ENCODE data around the gene APLP2. TPM values are rescaled to one million over a fixed set of nuclear protein-coding genes. Genes with fewer than 3 reads are reported as not detected.
A peak's percentile ranks its signal among the peaks of the same experiment; 100 is the strongest.

The APLP2 gene
- total RNA-seq, 1 donor from 2014 or later, result 120 TPM

DNA sequence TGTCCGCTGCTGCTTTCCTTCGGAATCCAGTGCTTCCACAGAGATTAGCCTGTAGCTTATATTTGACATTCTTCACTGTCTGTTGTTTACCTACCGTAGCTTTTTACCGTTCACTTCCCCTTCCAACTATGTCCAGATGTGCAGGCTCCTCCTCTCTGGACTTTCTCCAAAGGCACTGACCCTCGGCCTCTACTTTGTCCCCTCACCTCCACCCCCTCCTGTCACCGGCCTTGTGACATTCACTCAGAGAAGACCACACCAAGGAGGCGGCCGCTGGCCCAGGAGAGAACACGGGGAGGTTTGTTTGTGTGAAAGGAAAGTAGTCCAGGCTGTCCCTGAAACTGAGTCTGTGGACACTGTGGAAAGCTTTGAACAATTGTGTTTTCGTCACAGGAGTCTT, 74.4 kb downstream of the APLP2 start:
- no peak for DNase-seq (ENCODE audit: low read depth)

DNA sequence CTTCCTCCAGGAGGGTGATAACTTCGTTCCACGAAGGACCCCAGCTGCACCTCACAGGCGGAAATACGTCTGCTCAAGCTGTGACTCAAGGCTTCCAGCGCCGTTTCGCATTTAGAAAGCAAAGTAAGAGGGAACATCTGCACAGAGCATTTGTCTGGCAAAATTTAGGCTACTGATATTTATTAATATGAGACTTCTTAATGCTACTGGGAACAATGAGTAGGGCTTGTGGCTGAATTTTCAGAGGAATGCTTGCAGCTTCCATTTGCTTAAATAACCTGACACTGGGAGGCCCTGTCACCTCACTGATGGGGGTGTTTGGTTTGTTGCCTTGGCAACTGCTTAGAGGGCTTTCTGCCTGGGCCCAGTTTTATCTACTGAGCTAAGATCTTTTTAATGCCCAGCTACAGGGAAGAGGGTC, 75.2 kb downstream of the APLP2 start:
- DNase-seq (ENCODE audit: low read depth), result no peak

DNA sequence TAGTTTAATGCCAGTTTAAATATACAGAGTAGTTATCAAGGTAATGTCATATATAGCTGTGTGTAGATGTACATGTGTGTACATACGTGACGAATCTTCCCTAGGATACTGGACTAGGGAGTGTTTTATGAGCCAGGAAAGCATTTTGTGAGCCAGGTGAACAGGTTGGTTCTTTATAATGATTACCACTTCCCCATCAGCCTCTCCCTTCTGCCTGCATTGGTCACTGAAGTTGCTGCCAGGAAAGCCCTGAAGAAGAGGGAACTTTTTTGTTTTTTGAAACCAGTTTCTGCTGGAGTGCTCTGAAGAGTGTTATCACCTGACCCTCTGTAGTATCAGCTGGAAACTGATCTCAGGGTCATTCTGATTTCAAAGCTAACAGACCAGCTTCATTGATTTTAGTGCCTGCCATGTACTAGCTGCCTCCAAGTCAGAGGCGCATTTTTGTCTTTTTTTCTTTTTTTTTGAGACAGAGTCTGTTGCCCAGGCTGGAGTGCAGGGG, 75.7 kb downstream of the APLP2 start:
- DNase-seq (ENCODE audit: low read depth), result no peak

DNA sequence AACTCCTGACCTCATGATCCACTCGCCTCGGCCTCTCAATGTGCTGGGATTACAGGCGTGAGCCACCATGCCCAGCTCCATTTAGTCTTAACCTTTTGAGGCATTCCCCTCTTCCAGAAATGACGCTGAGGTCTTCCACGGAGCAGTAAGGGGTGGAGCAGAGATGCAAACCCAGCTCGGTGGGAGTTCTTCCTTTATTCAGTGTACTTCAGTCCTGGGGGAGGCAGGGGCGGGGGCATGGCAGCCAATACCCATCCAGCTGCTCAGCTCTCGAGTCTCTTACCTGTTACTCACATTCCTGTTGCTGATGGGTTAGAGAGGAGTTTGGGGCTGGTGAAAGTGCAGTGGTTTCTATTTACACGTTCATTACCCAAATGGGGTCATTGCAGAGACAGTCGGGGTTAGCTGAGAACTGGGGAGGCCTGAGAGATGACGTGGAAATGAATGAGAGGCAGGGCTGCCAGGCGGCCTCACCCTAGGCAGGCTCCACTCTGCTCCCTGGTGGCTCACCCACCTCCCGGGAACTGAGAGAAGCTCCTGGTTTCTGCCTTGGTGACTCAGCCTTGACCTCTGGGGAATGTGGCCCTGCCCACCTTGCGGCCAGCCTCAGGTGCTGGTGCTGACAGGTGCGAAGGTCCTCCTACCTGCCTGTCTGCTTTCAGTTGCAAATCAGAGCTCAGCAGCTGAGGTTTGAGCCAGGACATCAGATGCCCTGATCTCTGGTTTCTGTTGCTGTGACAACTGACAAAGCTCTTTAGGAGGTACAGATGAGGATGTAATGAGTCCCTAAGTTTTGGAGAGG, 76.5 kb downstream of the APLP2 start:
- DNase-seq (ENCODE audit: low read depth), result peak; percentile 21

DNA sequence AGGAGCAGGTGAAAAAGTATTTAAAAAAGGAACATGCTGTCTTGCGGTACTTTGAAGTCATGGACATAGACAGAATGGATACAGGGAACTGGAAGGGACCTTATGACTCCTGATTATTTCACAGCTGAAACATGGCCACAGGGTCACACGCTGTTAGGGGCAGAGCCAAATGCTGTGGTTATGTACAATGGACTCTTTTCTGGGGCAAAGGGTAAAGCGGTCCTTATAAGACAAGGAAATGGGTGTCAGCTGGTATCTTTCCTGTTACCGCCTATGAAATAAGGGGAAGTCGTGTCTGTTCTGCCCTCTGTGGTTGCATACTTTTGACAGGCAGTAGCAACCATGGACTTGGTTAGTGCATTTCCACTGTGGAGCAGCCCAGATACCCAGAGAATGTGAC, 77.1 kb downstream of the APLP2 start:
- DNase-seq (ENCODE audit: low read depth), result peak; percentile 20

DNA sequence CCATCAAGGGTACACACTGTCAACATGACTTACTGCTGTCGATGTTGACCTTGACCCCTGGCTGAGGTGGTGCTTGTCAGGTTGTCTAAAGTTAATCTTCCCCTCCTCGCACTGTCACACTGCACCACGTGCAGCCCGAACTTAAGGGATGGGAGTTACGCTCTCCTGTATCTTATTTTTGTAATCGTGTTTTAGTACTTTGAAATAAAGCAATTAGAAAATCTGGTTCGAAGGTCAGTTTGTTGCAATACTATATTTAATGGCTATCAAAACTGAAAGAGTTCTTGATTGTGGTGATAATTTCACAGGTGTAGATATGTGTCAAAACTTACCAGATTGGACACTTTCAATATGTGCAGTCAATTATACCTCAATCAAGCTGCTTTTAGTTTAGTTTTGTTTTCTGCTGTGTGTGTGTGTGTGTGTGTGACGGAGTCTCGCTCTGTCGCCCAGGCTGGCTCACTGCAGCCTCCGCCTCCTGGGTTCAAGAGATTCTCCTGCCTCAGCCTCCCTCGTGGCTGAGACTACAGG, 79.2 kb downstream of the APLP2 start:
- DNase-seq (ENCODE audit: low read depth), result no peak

DNA sequence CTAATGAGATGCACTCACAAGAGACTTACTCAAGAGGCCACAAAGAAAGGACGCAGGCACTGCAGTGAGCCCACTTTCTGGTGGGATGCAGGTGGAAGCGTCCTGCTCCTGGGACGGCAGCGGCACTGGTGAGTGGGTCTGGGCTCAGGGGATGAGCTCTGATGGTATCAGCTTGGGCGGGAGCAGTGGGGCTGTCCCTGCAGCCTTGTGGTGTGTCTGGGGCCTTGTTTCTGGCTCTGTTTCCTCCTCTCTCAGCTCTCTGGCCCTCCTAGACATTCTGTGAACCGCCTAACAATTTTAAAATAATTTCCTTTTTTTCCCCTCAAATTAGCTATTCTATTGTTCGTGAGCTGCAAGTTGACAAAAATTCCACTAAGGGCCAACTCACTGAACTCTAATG, 81.1 kb downstream of the APLP2 start:
- DNase-seq (ENCODE audit: low read depth), result no peak

DNA sequence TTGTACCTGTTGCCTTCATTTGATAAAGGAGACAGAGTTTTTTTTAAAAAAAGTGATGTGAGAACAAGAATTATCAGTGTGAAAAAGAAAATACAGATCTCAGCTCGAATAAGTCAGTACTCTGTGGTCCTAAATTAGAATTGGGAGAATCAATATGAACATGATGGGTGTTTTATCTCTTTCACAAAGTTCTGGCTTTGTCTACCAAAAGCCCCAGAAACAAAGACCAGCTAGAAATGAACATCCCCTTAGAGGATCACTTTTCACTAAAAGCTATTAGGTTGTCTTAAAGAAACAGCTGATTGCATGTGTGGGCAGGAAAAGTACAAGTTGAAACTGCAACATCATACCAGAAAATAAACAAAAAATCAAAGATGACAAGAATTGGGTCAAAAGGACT, 81.5 kb downstream of the APLP2 start:
- no peak for DNase-seq (ENCODE audit: low read depth)

DNA sequence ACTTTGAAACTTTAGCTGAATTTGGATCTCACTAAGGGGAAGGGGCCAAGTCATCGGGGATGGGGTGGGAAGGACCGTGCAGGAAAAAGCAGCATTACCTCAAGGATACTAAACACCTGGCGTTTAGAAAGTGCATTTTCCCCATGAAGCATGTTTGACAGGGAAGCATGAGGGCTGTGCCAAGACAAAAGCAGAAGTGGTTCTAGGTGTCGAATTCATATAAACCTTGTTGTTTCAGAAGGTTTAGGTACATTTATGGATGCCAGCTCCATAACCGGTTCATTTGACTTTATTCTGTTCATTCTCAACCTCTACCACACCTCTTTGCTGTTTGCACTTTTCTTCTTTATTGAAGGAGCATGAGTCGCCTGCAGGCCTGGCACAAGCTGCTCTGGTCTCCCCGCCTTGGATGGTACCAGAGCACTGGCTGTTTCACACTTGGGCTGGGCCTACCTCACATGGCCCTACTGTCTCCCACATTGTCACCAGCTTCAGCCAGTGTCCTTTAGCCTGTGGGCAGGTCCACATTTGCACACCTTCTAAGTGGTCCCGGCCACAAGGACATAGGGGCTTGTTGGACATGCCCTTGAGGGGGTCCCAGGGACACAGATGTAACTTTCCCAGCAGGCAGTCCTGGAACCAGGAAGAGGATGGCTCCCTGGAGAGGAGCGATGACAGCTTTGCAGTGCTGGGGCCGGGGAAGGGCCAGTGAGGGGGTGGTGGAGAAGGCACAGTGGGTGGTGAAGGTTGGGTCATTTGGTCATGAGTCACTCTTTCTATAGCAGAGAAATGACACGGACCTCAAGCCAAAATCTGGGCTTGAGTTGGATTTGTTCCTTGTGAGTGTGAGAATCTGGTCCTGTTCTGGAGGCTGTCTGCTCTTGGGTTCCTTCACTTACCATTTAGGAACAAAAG, 86.7 kb downstream of the APLP2 start:
- no peak for DNase-seq (ENCODE audit: low read depth)

DNA sequence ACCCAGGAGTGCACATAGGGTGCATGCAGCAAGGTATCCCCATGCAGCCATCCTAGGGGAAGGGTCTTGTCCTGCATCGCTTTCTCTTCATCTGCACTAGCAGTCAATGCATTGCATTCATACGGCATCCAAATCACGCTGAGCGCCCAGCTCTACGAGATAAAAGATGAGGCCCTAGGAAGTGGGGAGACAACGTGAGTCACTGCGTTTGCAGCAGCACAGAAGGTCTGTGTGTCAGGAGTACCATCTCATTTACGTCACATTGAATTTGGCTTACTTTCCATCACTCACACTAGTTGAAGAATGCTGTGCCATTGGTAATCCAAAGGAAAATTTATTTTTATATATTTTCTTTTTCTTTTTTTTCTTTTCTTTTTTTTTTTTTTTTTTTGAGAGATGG, 87.4 kb downstream of the APLP2 start:
- DNase-seq (ENCODE audit: low read depth), result no peak

DNA sequence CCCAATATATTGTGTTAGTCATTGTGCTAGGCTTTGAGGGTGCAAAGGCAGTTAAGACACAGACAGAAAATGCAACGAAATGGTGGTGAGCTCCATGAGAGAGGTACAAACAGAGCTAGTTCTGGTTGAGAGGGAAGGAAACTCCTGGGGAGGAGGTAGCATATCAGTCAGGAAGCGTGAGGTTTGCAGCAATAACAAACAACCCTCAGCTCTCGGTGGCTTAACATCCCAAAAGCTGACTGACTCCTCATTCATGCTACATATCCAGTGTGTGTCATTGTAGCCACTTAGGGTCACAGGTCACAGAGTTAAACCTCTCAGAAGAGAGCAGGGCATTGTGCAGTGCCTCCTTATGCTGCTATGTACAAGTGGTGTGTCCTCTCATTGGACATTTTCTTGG, 88.1 kb downstream of the APLP2 start:
- DNase-seq (ENCODE audit: low read depth), result no peak

DNA sequence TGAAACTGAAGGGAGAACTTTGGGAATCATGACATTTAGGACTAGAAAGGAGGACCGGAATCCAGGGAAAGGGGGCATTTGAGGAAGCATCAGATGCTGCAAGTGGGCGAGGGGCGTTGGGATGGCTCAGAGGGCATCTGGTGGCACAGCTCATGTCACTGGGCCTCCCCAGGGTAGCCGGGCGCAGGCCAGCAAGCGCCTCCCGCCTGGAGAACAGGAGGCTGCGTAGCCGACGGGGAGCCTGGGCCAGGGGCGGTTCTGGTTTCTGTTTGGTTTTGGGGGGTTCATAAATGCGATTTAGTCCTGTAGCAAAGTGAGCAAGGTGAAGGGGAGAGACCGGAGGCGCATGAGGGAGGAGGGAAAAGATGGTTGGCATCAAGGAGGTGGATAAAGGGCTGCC, 89.4 kb downstream of the APLP2 start:
- DNase-seq (ENCODE audit: low read depth), result no peak

DNA sequence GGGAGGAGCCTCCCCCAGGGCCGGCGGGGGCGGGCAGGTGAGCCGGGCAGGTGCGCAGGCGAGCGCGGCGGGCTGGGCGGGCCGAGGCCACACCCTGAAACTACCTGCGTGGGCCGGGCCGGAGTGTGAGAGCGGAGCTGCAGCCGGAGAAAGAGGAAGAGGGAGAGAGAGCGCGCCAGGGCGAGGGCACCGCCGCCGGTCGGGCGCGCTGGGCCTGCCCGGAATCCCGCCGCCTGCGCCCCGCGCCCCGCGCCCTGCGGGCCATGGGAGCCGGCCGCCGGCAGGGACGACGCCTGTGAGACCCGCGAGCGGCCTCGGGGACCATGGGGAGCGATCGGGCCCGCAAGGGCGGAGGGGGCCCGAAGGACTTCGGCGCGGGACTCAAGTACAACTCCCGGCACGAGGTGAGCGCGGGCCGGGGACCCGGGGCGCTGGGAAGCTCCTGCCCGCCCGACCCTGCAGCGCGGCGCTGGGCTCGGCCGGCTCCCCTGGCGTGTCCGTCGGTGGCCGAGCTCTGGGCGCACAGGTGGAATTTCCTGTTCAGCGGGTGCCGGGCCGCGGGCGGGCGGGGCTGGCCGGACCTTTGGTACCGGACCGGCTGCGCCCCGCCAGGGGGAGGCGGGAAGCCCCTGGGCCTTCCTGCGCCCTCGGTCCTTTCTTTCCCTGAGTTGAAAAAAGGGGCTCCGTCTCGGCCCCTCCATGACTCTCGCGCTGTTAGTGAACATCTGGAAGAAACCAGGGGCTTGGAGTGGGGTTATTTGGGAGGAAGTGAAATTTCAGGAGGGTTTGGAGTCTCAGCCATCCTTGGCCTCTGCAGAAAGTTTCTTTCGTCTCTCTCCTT, 90.2 kb downstream of the APLP2 start, which contains the start of gene ST14:
Gene ST14, plus strand, starts transcription at position 126 of the 841 bp plus-strand sequence. Its CDS starts 198 bp downstream, at position 324.
- no peak for DNase-seq (ENCODE audit: low read depth)

DNA sequence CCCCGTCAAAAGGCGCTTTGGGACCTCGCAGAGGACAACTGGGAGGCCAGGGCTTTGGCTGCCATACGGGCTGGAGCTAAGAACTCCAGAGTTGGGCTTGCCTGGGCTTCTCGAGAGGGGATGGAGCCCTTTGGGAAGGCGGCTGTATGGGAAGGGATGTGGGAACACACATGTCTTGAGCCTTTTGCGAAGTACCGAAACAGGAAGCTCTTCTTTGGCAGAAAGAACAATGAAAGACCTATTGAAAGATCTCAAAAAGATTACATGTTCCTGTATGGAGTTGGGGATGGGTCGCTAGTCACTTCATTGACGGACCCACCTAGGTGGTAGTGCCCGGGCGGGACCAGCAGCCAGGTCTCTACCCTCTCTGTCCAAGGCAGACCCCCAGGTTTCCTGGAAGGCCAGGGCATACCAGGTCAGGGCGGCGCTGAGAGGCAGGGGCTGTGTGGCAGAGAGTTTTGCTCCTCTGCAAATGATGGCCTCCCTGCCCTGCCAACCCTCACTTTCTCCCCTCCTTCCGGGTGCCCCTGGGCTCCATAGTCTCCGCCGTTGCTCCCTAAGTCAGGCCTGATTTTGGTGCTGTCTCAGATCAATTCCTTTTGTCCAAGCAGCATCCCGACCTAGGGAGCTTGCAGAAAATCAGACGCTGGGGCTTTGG, 90.9 kb downstream of the APLP2 start:
- DNase-seq (ENCODE audit: low read depth), result no peak

DNA sequence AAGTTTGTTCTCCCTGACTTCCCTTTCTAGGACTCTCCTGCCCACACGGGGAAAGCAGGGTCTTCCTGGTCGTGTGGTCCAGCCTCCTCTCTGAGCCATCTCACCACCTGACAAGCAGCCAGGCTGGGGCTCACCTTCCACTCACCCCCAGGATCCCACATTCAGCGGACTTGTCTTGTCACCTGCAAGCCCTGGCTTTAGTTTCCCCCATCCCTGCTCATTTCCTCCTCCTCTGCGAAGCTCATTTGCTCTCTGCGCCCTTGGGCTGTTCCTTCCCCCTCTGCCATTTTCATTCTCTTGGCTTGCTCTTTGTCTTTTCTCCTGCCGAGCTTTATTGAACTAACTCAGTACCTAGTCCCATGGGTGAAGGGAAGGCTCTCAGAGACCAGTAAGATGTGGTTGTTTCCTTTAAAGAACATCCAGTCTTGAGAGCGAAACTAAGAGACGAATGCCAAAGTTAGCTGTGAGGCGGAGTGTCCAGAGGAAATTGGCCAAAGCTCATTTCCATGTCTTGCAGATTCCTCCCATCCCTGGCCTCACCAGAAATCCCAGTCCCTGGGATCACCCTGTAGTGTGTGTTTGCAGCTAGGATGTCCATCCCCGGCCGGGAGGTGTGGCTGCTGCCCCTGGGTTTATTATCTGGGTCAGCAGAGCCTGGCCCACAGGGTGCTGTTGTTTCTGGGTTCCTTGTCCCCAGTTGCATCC, 91.9 kb downstream of the APLP2 start:
- DNase-seq (ENCODE audit: low read depth), result no peak

DNA sequence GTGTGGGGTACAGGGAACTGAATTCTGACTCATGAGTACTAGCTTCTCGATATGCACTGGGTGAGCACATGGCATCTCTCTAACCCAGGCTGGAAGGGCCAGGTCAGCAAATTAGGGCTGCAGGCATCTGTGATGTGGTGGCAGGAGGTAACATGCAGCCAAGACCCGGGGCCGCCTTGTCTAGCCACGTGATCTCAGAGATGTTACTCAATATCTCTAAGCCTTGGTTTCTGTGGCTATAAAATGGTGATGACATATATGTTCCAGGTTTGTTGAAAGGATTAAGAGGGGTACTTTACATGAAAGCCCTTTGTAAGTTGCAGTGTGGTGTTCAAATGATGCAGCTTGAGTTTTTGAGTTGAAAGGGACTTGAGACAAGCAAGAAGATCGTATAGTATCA, 93.0 kb downstream of the APLP2 start:
- peak; percentile 24 for DNase-seq (ENCODE audit: low read depth)

DNA sequence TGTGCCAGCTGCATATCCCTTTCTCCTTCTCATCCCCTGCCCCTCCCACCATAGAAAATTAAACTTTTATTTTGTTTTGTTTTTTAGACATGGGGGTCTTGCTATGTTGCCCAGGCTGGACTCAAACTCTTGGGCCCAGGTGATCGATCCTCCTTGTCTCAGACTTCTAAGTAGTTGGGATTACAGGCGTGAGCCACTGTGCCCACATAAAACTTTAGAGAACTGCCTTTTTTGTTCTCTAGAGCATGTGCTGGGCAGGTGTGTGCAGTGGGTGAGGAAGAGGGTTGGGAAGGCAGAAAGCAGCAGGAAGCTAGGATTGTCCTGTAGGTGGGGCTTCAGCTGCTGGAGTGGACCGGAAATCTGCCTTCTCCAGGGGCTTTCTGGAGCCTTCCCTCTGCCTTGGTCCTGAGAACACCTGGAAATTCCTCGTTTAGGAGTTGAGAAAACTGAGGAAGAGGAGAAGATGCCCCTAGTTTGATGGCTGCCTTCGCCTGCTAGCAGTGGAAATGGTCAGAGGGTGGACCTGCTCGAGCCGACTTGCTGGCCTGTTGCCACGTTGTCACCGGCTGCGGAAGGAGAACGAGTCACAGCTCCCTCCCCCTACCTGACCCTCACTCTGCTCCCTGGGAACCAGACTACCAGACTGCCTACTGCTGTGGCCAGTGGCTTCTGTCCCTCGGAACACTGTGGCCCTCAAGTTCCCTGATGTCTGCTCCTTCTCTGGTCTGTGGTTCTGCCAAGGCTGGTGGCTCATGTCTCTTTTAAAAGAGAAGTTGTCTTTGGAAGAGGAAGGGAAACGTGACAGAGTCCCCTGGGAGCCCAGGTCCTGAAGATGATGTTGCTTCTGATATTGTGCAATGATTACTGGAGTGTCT, 93.9 kb downstream of the APLP2 start:
- no peak for DNase-seq (ENCODE audit: low read depth)

DNA sequence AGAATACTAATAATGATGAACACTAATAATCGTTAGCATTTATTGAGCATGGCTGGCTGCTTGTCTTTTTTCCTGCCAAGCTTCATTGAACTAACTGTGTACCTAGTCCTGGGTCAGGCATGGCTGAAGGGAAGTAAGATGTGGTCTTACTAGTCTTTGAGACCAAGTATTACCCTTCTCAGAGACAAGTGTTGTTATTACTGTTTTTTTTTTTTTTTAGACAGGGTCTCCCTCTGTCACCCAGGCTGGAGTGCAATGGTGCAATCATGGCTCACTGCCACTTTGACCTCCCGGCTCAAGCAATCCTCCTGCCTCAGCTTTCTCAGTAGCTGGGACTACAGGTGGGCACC, 94.5 kb downstream of the APLP2 start:
- DNase-seq (ENCODE audit: low read depth), result no peak
